Endometrial microvascular endothelial cells (primary cell): ENCODE data around the gene VSIG10L. TPM values are rescaled to one million over a fixed set of nuclear protein-coding genes. Genes with fewer than 3 reads are reported as not detected.

ENCODE experiments used
- in situ Hi-C: cut with HindIII; loops from 2 replicates; pipeline ENCODE4 v1.10.0; 2017; ENCODE audit warnings: low sequenced_read_pairs, low pct_unique_long_range_greater_than_20kb; ENCODE audit errors: inconsistent ontology term
- total RNA-seq: library from RNA; depleted of rRNA; stranded (reverse); fragments of >200 nt; gene quantifications from one replicate; pipeline ENCODE4 v1.2.3, GENCODE V29; 2015; ENCODE audit errors: inconsistent ontology term

Gene VSIG10L
- total RNA-seq, 1 donor from 2014 or later: not detected

DNA sequence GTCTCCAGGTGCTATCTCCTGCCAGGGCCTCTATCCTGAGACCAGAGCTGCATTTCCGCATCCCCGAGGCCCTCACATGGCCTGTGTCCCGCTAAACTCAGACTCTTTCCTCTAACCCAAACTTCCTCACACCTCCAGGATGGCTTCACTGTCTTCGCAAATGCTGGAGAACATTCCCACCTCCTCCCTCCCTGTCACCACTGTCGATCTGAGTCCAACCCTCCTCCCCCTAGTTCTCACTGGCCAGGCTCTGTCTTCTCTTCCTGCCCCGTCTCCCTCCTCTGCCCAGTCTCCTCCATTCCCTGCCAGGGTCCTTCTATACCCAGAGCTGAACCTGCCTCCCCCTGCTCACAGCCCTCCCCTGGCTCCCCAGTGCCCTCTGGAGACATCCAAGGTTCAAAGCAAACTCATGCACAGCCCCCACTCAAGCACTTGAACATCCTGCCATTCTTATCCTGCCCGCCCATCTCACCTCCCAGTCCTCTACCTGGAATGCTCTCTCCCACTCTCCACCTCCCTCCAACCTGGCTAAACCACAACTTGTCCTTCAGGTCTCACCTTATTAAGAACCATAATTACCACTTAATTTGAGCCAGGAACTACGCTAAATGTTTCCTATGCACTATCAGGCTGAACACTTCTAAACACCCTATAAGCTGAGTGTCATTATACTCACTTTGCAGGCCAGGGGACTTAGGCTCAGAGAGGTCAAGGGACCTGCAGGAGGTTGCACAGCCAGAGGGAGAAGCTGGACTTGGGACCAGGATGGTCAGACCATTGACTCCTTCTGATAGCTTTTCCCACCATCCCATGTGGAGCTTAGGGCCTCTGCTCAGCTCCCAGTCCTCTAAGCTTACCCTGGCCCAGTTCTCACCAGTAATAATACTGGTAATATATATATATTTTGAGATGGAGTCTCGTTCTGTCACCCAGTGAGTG, 961 bp upstream of the VSIG10L start:
- in situ Hi-C loops: no loop called here

DNA sequence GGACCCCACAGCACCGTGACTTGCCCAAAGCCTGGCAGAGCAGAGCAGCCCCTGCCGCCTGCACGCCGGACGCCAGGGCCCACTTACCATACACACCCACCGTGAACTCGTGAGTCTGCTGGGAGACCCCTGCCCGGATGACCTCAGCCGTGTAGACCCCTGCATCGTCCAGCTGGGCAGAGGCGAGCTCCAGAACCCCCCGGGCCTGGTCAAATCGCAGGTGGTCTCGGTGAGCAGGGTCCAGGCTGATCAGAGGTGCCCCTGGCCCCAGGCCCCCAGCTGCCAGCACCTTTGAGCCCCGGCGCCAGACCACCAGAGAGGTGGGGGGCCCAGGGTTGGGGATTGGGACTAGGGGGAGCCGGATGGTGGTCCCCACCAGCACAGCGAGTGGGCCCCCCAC, 873 bp downstream of the VSIG10L start:
- in situ Hi-C loops: no loop called here

DNA sequence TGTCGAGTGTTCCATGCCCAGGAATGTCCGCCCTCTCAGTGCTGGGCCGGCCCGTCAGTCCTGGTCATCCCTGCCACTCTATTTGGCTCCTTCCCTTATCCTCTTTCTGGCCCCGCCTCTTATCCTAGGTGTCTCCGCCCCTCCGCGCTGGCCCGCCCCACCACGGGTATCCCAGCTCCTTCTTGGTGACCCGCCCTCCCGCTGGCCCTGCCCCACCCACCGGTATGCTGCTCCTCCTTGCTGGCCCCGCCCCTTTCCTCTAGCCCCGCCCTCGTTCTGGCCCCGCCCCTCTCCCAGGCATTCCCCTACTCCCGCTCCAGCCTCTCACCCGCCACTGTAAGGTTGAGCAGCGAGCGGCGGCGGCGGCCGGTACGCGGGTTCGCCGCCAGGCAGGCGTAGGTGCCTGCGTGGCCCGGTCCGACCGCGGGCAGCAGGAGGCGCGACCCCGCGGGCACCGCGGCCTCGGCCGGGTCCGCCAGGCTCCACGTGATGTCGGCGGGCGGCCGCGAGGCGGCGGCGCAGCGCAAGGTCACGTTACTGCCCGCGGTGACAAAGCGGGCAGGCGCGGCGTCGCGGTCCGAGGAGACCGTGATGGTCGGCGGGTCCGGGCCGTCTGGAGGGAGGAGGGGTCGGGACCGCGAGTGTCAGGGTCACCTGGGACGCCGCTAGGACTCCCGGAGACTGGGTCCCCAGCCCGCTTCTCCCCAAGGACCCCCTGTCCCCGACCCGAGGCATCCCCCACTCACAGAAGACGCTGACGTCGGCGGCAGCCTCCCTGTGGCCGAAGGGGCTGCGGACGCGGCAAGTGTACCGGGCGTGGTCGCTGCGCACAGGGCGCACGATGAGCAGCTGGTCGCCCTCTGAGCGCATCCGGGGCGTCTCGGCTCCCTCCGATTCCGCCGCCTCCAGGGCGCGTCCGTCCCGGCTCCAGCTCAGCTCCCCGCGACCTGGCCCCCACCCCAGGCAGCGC, 2.0 kb downstream of the VSIG10L start:
- in situ Hi-C loops: no loop called here

DNA sequence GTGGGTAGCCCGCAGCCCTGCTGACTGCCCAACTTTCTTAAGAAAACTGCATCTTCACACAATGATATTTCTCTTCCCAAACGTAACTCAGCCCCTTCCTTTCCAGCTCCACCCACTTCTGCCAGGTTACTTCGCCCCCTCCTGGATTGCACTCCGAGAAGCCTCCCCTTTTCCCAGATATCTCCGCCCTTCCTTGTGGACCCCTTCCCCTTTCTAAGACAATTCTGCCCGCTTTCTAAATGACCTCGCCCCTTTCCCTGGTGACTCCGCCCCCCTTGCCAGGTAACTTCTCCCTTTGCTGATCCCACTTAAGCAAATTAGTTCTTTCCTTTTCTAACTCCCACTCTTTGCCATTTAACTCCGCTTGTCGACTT, 2.6 kb downstream of the VSIG10L start:
- in situ Hi-C loops: no loop called here

DNA sequence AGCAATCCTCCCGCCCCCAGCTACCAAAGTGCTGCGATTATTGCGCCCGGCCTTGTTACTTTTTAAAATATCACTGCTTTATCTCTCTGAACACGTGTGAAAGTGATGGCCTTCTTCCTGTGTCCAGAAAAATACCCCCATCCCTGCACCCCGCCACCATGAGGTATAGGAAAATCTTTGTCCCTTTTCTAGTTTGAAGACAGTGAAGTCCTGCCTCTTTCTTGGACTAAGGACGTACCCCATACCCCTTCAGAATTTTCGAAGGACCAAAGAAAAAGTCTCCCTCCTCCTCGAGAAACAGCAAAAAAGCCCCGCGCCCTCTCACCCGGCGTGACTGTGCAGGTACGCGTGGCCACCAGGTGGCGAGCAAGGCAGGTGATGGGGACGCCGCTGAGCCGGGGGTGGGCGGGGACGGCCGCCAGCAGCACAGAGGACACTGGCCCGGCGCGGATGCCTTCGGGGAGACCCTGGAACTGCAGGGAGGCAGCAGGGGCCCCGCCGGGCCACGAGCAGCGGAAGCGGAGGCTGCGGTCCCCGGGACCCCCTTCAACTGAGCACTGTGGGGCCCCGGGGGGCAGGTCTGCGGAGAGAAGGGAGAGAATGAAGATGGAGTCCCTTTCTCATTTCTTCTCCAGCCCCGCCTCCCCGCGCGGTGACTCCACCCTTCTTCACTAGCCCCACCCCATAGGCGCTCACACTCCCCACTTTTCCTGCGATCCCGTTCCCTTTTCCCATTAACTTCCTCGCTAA, 3.2 kb downstream of the VSIG10L start:
- in situ Hi-C loops: no loop called here

DNA sequence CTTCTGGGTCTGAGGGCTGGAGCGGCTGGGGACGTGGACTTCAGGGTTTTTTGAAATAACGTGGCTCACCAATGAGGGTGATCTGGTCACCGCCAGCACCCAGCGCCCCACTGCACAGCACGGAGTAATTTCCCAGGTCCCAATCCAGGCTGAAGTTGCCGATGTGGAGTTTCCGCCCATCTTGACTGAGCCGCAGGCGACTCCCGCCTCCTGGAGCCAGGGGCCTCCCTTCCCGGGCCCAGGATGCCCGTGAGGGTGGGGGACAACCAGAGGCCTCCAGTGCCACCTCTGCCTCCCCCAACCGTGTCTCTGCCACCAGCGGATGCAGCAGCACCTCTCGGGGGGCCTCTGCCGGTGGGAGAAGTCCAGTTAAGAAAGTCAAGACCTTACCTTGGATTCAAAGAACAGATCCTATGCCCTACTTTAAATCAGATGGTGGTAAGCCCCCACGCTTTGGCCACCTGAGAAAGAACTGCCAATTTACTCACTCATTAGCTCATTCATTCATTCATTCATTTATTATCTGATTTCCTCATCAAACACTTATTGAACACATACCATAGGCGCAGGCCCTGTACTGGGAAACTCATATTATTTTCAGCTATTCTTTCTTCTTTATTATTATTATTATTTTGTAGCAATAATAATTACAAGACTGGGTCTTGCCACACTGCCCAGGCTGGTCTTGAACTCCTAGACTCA, 3.9 kb downstream of the VSIG10L start:
- in situ Hi-C loops: no loop called here

DNA sequence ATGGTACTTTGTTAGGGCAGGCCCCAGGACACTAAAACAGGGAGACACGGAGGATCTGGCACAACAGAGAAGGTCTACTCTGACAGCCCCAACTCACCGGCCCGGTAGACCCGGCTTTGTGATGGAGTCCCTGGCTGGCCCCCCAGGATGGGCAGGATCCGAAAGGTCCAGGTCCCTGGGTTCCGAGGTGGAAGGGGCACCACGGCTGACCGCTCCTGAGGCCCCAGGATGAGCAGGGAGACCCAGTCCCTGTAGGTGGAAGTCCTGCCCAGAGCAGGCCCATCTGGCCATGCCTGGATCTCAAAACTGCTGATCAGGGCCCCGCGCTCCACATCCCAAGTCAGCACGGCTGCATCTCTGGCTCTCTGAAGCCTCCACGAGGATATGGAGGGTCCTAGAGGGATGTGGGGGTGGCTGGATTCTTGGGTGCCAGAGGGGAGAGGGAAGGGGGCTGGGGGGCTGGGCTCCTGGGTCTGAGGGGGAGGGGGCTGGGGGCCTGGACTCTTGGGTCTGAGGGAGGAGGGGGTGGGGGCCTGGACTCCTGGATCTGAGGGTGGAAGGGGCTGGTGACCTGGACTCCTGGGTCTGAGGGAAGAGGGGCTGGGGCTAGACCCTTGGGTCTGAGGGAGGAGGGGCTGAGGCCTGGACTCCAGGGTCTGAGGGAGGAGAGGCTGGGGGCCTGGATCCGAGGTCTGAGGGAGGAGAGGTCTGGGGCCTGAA, 4.6 kb downstream of the VSIG10L start:
- in situ Hi-C loops: no loop called here

DNA sequence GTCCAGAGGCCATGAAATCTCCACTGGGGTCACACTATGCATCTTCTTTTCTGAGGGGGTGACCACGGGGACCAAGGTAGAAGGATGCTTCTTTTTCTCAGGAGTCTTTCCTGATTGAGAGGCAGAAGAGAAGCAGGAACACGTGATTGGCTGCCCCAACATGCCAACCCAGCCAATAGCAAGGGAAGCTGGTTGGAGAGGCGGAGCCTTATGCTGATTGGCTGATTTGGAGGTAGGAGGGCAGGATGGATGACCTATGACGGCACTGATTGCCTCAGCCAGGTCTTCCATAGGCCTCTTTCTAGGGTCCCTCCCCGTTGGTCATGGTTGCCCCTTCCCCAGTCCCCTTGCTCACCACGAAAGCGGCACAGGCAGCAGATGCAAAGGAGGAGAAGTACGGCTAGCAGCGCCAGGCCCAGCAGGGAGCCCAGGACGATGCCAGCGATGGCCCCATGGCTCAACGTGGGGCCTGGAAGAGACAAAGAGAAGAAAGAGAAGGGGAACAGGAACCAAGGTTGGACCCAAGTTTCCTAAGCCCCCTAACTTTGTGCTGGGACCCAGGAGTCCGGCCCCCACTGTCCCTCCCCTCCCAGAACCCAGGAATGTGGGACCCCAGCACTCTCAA, 8.0 kb downstream of the VSIG10L start:
- in situ Hi-C loops: no loop called here

DNA sequence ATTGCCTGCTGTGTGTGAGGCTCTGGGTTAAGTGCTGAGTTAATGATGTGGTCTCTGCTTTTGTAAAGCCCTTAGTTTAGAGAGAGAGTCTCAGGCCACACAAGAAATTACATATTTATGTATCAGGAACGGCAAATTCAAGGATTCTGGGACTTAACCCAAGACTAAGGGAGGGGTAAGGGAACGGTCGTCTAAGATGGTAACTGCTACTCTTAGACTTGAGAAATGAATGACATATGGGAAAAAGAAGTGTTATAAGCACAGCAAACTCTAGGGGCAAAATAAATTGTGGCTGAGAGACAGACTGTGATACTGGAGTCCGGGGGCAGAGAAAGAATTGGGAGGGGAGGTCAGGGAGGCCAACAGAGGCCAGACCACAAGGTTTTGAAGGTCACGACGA, 10.2 kb downstream of the VSIG10L start:
- in situ Hi-C loops: no loop called here

DNA sequence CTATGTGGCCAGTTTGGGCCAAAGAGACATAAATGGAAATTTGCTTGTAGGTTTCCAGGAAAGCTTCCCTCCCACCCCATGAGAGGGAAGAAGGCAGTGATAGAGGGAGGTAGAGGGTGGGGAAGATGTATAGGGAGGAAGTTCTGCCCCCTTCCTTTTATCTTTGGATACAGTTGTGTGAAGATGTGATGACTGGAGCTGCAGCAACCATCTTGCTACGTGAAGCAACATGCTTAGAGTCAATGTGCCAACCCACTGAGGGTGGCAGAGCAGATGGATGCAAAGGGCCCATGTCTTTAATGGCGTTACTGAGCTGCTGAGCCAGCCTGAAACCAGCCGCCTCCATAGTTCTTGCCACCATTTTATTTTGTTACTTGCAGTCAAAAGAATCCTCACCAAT, 10.7 kb downstream of the VSIG10L start:
- in situ Hi-C loops: no loop called here

DNA sequence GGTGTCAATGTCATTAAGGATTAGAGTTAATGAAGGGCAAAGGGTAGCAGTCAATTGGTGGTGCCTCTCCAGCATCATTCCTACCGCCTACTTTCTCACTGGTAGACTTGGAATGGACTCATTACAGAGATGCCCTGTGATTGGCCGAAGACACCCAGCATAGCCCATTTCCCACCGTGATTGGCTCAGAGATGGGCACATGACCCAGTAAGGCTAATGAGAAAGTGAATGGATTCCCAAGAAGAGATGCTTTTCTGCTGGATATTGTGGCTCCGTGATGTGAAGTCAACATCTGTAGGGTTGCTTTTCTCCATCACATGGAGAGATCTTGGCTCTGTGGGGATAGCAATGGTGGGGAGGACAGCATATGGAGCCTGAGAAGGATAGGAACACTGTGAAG, 11.6 kb downstream of the VSIG10L start:
- in situ Hi-C loops: no loop called here

DNA sequence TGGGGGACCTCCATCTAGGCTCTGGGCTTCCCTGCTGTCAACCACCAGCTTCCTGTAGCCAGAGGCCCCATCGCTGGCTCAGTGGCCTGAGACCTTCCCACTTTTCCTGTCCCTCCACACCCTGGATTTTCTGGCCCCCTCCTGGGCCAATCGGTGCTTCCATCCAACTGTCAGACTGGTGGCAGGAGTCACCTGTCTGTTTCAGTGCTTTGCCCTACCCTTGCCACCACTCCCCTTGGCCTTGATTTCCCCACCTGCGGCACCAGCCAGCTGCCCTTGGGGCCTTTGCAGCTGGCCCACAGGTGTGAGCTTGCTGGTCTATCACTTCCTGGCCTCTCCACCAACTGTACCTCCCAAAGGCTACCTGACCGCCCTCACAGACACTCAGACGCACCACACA, 12.5 kb downstream of the VSIG10L start:
- in situ Hi-C loops: no loop called here

DNA sequence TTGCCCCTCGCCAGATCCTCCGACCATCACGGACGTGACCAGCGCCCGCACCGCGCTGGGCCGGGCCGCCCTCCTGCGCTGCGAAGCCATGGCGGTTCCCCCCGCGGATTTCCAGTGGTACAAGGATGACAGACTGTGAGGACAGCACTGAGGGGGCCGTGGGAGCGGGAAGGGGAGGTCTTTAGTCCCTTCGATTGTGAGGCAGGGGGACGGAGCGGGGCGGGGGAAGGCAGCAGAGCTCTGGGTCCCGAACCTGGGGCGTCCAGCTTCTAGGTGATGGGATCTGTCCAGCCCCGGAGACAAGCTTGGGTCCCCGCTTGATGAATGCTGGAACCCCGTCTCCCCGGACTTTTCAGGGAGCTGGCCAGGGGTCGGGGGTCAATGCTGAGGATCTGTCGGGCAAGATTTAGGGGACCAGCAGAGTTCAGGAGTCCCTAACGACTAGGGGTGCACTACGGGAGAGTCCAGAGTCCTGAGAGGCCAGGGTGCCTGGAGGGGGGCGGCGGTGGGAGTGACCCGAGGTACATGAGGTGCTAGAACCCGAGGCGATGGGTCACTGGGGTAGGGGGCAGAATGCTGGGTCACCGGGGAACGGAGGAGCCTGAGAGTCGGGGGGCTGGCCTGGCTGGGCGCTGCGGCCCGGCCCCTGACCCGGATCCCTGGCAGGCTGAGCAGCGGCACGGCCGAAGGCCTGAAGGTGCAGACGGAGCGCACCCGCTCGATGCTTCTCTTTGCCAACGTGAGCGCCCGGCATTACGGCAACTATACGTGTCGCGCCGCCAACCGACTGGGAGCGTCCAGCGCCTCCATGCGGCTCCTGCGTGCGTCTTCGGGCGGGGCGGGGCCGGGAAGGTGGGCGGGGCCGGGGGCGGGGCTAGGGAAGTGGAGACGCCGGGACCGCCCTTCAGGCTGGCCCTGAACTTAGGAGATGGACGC, 14.6 kb downstream of the VSIG10L start:
- in situ Hi-C loops: no loop called here

DNA sequence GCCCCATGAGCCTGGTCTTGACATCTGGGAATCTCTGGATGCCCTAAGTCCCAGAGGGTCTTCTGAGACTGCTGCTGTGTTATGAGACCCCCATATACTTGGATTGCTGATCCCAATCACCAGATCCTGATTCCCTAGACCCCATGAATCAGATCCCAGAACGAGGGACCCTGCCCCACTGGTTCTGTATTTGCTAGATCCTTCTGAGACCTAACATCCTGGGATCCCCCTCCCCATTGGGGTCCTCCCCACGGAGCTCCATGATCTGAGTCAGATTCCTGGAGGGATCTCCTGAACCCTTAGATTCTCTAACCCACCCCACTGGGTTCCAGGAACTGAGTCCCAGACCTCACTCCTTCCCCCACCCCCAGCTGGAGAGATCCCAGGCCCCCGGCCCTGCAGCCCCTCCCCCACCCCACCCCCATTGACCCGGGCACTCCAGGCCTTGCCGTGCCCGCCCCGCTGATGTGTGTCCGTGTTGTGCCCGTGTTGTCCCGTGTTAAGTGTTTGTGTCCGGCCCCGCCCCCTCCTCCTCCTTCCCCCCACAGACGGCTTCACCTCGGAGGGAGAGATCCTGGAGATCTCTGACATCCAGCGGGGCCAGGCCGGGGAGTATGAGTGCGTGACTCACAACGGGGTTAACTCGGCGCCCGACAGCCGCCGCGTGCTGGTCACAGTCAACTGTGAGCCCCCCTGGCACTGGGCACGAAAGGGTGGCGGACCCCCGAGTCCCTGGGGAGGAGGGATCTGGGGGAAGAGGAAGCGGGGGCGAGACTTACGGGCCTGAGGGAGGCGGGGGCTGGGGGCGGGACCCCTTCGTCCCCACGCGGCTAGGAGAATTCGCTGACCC, 15.5 kb downstream of the VSIG10L start:
- in situ Hi-C loops: no loop called here

DNA sequence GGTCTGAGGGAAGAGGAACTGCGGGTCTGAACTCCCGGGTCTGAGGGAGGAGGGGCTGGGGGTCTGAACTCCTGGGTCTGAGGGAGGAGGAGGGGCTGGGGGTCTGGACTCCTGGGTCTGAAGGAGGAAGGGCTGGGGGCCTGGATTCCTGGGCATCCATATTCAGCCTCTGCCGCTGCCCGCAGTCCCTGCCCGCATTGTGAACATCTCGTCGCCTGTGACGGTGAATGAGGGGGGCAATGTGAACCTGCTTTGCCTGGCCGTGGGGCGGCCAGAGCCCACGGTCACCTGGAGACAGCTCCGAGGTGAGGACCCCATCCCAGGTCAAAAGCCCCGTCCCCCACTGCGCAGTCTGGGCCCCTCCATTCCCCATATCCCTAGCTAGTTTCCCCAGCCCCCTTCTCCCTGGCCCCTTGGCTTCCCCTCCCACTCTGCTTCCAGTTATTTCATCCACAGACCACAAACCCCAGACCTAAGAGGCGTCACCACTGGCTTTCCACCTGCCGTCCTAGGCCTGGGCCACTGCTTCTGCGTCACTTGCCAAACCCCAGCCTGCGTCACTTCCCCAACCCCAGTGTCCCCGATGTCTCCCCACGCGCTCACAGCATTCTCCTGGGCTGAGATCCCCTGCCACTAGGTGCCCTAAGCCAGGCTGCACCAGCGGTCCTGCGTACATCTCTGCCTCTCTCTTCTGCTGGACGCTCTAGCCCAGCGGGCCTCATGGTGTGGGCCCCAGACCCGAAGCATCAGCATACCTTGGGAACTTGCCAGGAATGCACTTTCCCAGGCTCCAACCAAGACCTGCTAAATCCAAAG, 16.6 kb downstream of the VSIG10L start:
- in situ Hi-C loops: no loop called here
